Stimulated activated CD8-positive, alpha-beta memory T cell treated with anti-CD3 and anti-CD28 coated beads, Interleukin-4, amount 100 ng/mL, for 48 hours (primary cell): ENCODE results near the gene FAAP100.
"Not testable (repeated sequence)": the region's sequence is repeated elsewhere in the genome, so short reads cannot be mapped to it uniquely, and the experiment has no call there.

Experiments used
- DNase-seq: peaks from one replicate; pipeline ENCODE4 v3.0.0-alpha.2; 2020

Gene FAAP100

DNA sequence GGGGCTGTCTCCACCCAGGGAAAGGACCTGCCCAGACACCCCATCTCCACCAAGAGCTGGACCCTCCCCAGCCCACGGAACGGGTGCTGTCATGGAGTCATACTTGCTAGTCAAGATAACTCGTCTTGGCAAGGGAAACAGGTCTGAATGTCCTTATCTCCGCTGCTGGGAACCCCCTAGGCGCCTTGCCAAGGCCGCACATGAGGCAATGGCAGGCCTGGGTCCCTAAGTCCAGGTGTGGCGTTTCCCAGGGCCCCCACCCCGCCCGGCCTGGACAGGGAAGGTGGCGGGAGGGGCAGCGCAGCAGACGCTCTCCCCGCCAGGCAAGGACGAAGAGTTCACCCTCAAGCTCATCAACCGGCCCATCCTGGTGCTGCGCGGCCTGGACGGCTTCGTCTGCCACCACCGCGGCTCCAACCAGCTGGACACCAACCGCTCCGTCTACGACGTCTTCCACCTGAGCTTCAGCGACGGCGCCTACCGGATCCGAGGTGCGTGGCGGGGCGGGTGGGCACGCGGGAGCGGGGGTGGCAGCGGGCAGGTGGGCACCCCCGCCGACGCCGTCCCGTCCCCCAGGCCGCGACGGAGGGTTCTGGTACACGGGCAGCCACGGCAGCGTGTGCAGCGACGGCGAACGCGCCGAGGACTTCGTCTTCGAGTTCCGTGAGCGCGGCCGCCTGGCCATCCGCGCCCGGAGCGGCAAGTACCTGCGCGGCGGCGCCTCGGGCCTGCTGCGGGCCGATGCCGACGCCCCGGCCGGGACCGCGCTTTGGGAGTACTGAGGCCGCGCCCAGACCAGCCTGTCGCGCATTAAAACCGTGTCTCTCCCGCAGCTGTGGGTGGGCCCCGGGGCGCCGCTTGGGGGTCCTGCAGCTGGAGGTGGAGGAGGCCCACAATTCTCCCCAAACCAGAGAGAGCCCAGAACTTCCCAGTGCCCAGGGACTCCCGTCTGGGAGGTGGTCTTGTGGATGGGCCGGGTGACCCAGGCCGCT is 15.6 kb downstream of the FAAP100 start:
- DNase-seq: no peak

GRCh38 chr17:81535480-81536298 is 16.5 kb downstream of the FAAP100 start:
- no peak for DNase-seq

DNA sequence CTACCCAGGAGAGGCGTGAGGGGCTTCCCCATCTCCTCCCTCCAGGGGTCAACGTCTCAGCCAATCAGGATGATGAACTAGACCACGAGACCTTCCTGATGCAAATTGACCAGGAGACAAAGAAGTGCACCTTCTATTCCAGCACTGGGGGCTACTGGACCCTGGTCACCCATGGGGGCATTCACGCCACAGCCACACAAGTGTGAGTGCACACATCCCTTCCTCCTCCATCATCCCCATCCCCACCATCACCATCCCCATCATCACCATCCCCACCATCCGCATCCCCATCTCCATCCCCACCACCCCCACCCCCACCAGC is 17.2 kb downstream of the FAAP100 start:
- no peak for DNase-seq

- no peak for DNase-seq
Observed at GRCh38 chr17:81534157-81535006, 17.8 kb downstream of the FAAP100 start.

GRCh38 chr17:81533339-81534141 is 18.6 kb downstream of the FAAP100 start:
- DNase-seq: no peak

DNA sequence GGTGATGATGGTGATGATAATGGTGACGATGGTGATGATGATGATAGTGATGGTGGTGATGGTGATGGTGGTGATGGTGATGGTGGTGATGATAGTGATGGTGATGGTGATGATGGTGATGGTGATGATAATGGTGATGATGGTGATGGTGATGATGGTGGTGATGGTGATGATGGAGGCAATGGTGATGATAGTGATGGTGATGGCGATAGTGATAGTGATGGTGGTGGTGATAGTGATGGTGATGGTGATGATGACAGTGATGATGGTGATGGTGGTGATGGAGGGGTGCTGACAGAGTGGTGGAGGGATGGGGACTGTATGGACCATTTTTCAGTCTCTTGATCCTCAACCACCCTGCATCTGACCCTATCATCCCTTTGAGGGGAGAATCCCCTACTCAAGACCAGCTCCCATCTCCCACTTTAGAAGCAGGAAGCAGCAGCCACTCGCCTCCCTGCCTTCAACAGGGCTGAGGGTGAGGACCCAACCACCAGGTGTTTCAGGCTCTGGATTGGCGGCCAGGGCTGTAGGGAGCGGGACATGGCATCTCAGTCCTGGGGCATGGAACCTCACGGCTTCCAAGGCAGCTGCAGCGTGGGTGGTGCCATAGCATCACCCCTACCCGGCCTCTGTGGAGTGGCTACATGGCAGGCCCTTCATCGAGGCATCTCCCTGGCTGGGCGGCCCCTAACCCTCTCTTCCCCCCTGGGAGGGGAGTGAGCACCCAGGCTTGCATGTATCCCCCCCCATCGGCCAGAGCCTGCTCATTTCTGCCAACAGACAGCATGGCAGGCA is 19.5 kb downstream of the FAAP100 start:
- DNase-seq: no peak

GRCh38 chr17:81531998-81532404 is 20.2 kb downstream of the FAAP100 start:
- DNase-seq: not testable (repeated sequence)

GRCh38 chr17:81531013-81531412 is 21.1 kb downstream of the FAAP100 start:
- DNase-seq: not testable (repeated sequence)

DNA sequence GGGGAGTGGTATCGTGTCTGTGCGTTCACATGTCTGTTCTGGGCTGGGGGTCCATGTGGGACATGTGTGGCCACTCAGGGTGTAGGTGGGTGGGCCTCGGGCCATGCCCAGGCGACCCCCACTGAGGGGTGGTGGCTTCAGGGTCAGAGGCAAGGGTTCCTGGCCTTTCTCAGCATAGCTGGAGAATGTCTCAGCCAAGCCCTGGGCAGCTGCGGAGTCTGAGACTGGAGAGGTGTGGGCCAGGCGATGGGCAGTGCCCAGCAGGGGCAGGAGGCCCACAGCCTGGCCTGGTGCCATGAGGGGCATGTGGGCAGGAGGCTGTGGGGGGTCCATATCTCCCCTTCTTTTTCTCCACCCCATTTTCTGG is 22.7 kb downstream of the FAAP100 start:
- DNase-seq: no peak

GRCh38 chr17:81528651-81529436 is 23.3 kb downstream of the FAAP100 start:
- no peak for DNase-seq

- no peak for DNase-seq
Observed at GRCh38 chr17:81528384-81528650, 23.8 kb downstream of the FAAP100 start.

GRCh38 chr17:81527591-81528383 is 24.4 kb downstream of the FAAP100 start, which contains the start of gene FSCN2:
Gene FSCN2, plus strand, starts transcription at chr17:81528377. Its CDS starts 155 bp downstream, at chr17:81528532.
- no peak for DNase-seq

- no peak for DNase-seq
Observed at GRCh38 chr17:81526662-81527571, 25.2 kb downstream of the FAAP100 start.

DNA sequence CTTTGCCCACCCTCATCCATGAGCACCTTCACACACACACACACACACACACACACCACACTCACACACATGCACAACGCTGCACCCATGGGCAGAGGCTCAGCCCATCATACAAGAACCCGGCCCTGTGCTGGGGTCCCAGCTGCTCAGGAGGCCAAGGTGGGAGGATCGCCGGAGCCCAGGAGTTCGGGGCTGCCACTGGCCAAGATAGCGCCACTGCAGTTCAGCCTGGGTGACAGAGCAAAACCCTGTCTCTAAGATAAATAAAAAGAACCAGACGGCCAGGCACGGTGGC is 27.3 kb downstream of the FAAP100 start:
- no peak for DNase-seq

DNA sequence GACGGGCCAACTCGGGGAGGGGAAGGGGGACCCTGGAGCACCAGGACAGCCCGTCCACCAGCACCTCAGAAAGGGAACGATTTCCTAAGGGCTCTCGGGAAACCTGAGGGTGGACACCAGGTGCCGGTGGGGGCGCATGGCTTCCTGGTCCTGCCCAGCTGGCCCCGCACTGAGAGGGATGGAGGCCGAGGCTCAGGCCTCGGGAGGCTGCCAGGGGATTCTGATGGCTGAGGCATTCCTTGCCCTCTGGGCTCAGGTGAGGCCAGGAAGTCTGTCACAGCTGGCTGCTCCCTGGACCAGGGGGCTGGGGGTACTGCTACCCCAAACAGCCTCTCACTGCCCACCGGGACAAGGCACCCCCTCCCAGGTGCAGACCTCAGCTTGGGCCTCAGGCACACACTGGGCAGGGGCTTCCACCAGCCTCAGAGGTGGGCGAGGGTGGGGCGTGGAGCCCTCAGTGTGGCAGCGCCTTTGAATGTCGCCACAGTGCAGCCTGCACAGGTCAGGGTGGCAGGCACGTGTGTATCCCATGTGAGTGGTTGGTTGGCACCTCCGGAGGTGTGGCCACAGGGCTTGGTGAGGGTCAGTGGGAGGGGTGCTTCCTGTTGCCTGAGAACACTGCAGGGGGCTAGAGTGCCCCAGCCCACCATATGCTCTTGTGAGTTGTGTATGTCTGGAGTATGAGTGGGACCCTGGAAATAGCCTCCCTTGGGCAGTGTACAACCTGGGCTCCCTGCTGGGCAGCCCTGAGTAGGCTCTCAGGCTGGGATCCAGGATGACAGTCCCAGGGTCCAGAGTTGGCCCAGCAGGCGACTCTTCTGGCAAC is 27.9 kb downstream of the FAAP100 start:
- DNase-seq: no peak

DNA sequence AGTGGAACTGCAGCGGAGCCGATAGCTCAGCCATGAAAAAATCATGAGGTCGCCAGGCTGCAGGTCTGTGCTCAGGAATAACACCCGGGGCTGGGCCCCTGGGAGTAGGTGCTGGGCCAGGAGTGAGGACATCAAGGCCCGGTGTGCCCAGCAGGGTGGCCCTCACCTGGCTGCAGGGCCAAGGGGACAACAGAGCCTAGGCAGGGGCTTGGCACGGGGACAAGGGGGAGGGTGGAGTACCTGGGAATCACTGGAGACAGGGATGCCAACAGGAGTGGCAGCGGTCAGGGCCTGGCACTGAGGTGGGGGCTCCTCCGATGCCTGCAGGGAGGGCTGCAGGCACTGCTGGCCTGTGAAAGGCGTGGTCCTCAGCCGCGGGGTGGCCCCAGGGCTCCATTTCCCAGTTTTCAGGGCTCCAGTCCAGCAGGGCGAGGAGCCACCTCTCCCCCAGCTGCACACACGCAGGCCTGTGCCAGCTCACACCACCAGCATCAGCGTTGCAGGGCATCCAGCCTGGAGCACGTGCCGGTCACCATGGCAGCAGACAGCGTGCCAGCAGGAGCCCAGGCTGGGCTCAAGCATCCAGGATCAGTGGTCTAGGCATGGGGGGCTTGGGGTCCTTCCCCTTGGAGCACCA is 28.6 kb downstream of the FAAP100 start:
- no peak for DNase-seq
